ENCODE measurements around the gene PPA1.

DNA sequence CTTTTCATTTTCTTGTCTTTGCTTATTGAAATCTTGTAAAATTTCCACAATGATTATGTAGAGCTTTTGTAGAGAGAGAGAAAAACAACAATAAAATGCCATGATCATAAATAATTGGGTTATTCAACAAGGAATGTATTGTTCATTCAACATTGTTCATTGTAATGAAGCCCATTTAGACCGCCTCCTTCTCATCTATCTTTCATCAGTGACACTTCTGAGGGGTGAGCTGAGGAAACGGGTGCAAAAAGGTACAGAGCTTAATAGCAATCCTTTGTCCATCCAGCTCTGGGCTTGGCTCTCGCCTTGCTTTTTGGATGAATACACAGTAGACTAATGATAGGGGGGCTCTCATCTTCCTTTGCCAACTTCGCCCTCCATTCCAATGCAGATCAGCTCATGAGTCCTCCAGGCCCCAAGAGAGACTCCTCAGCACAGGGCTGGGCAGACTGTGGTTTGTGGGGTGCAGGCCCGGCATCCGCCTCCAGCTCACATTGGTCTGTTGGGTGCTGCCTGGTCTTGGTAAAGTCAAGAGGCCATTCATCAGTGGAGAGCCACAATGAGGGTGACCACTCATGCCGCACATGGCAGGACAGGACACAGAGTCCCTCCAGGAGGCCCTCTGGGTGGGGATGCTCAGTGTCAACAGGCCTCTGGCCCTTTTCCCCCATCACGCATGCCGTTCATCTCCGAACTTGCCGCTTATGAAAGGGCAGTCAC lies 17.9 kb upstream of the PPA1 start:
- TF ChIP-seq POLR2A (IDR thresholded peaks at IDR 0.05) (no peak), EP300 (IDR thresholded peaks at IDR 0.05) (no peak)
- TF ChIP-seq, protein P1, sequence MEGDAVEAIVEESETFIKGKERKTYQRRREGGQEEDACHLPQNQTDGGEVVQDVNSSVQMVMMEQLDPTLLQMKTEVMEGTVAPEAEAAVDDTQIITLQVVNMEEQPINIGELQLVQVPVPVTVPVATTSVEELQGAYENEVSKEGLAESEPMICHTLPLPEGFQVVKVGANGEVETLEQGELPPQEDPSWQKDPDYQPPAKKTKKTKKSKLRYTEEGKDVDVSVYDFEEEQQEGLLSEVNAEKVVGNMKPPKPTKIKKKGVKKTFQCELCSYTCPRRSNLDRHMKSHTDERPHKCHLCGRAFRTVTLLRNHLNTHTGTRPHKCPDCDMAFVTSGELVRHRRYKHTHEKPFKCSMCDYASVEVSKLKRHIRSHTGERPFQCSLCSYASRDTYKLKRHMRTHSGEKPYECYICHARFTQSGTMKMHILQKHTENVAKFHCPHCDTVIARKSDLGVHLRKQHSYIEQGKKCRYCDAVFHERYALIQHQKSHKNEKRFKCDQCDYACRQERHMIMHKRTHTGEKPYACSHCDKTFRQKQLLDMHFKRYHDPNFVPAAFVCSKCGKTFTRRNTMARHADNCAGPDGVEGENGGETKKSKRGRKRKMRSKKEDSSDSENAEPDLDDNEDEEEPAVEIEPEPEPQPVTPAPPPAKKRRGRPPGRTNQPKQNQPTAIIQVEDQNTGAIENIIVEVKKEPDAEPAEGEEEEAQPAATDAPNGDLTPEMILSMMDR (IDR thresholded peaks at IDR 0.05) = no peak
